Left lung (tissue), 10 donors: ENCODE measurements around the gene FRMD4A. TPM values are rescaled to one million over a fixed set of nuclear protein-coding genes. Genes with fewer than 3 reads are reported as not detected.

ENCODE experiments used
- ATAC-seq: fragments of 200-7000 bp; cut with Tn5 transposase; one replicate; pipeline ENCODE4 v1.9.1; 2020; ENCODE audit warnings: moderate library complexity
- DNase-seq, 4 donors: peaks; one replicate each; pipeline ENCODE4 v3.0.0-alpha.2; 2013 to 2020
- H3K27ac ChIP-seq, 2 donors: fragments of 200-600 bp; sonication (generic) in 1 of 2; one replicate each; pipeline versions ENCODE4 v1.5.0 to v1.8.0; 2020 to 2021
- H3K27me3 ChIP-seq, 2 donors: fragments of 200-600 bp; sonication (generic) in 1 of 2; one replicate each; pipeline versions ENCODE4 v1.5.0 to v1.8.0; 2020 to 2021
- H3K36me3 ChIP-seq, 2 donors: fragments of 200-600 bp; sonication (generic) in 1 of 2; one replicate each; pipeline versions ENCODE4 v1.5.0 to v1.8.0; 2020 to 2021
- H3K4me1 ChIP-seq, 2 donors: fragments of 200-600 bp; one replicate each; pipeline ENCODE4 v1.8.0; 2021
- H3K4me3 ChIP-seq, 2 donors: fragments of 200-600 bp; sonication (generic) in 1 of 2; one replicate each; pipeline versions ENCODE4 v1.5.0 to v1.8.0; 2020 to 2021; ENCODE audit warnings: mild to moderate bottlenecking in 1 of 2
- H3K9me3 ChIP-seq, 2 donors: fragments of 200-600 bp; sonication (generic) in 1 of 2; one replicate each; pipeline versions ENCODE4 v1.5.0 to v1.8.0; 2020 to 2021
- intact Hi-C, 2 donors: fragments of 100-400 bp; cut with DNase I; formaldehyde crosslinking; loops; one replicate each; pipeline versions ENCODE4 v1.11.2 to v1.14.2; 2022
- polyA plus RNA-seq, 6 donors: library from polyadenylated mRNA; unstranded; fragments of 120-200 nt; gene quantifications; one replicate each; pipeline ENCODE4 v1.2.1, GENCODE V29; 2013; ENCODE audit not compliant: insufficient read length in 6 of 6
- total RNA-seq, 2 donors: library from RNA; stranded (reverse); fragmentation: NEBNext Ultra II Directional; extraction: Animal tissue kit (Norgen Biotek cat#: 25700); gene quantifications; one replicate each; pipeline ENCODE4 v1.2.1, GENCODE V29; 2021
- TF ChIP-seq, protein P1 (sequence below), 2 donors: fragments of 200-600 bp; sonication (generic) in 1 of 2; IDR thresholded peaks; one replicate each; pipeline versions ENCODE4 v1.5.0 to v1.8.0; 2021; ENCODE audit warnings: antibody characterized with exemption in 2 of 2
- donor health status: DM: no; HTN: yes; CAD: no.
- donor health status: DM: no; HTN: no; CAD: no.

FRMD4A gene
- total and polyA plus RNA-seq, 8 donors = 33.9 to 62.8 (median 57.0) TPM

DNA sequence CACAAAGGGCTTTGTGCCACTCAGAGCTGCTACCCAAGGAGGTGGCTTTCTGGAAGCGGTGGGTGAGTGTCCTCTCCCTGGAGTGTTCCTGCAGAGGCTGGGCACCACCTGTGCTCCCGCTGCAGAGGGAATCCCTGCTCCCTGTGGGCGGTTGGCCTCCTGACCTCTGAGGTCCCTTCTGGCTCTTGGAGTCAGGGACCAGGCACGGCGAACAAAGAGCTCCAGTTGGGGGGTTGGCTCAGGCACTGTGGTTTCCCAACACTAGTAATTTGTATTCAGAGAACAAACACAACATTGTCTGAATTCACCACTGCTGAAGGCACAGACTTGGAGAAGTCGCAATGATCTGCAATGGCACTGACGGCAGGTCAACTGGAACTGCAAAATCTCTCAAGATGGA, 415.0 kb downstream of the FRMD4A start:
- TF ChIP-seq, protein P1, sequence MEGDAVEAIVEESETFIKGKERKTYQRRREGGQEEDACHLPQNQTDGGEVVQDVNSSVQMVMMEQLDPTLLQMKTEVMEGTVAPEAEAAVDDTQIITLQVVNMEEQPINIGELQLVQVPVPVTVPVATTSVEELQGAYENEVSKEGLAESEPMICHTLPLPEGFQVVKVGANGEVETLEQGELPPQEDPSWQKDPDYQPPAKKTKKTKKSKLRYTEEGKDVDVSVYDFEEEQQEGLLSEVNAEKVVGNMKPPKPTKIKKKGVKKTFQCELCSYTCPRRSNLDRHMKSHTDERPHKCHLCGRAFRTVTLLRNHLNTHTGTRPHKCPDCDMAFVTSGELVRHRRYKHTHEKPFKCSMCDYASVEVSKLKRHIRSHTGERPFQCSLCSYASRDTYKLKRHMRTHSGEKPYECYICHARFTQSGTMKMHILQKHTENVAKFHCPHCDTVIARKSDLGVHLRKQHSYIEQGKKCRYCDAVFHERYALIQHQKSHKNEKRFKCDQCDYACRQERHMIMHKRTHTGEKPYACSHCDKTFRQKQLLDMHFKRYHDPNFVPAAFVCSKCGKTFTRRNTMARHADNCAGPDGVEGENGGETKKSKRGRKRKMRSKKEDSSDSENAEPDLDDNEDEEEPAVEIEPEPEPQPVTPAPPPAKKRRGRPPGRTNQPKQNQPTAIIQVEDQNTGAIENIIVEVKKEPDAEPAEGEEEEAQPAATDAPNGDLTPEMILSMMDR (IDR thresholded peaks at IDR 0.05) = no peak
- DNase-seq (no peak), ATAC-seq (no peak)
- H3K27ac ChIP-seq = no peak overlapping the region
- no peaks in the 10 kb centered on the region for H3K4me1 ChIP-seq
- intact Hi-C loops = no loop called here
- H3K4me3 ChIP-seq = no peak overlapping the region
- no peaks in the 10 kb centered on the region for H3K36me3 ChIP-seq
- no peaks in the 10 kb centered on the region for H3K9me3 ChIP-seq
- no peaks in the 10 kb centered on the region for H3K27me3 ChIP-seq

DNA sequence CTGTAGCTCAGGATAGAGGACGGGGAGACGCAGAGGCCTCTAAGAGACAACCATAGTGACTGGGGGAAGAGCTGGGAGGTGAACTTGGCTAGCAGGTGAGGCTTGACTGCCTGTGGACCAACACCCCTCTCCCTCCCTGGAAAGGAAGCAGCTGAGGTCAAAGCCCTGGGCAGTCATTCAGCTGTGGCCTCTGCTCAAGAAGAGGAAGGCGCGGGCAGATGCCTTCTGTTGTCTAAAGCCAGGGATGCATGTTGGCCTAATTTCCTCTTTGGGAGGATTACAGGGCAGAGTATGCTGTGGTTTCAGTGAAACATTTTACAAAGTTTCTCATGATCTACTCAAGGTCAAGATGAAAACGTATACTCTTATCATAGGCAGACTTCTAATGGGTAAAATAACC, 416.8 kb downstream of the FRMD4A start:
- intact Hi-C loops = no loop called here
- peak; percentile 55 for ATAC-seq
- TF ChIP-seq, protein P1 (IDR thresholded peaks at IDR 0.05) = no peak
- Histone ChIP-seq H3K27ac (no peak overlapping the region), H3K4me3 (no peak overlapping the region), H3K27me3 (no peaks in the 10 kb centered on the region), H3K36me3 (no peaks in the 10 kb centered on the region), H3K9me3 (peaks cover 0 to 4% of the 10 kb centered on the region in 2 donors), H3K4me1 (no peaks in the 10 kb centered on the region)
- peak in 1 of 4 donors; percentile 45 for DNase-seq

DNA sequence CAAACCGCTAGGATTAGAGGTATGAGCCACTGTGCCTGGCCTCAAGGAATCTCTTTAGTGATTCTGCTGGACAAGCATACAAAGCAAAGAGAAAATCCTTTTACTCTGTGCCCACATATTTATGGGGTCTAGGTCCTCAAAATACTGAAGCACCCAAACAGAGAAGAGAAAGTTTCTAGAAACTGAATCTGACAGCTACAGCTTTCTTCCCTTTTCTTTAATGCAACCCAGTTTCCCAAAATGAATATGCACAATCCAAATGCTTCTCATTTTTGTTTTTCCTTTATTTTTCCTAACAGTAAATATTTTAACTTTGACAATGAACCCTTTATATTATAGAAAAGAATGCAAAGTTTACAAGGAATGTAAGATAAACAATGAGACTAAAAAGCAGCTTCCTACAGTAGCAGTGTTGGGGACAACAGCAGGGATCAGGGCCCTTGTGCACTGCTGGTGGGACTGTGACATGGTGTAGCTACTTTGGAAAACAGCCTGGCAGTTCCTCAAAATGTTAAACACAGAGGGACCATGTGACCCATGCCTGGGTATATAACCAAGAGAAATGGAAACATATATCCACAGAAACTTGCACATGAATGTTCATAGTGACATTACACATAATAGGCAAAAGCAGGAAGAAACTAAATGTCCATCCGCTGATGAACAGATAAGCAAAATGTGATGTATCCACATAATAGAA, 418.8 kb downstream of the FRMD4A start:
- DNase-seq (no peak), ATAC-seq (no peak)
- Histone ChIP-seq H3K4me1 (no peaks in the 10 kb centered on the region), H3K4me3 (no peak overlapping the region), H3K27me3 (no peaks in the 10 kb centered on the region), H3K9me3 (peaks cover 0 to 4% of the 10 kb centered on the region in 2 donors), H3K36me3 (no peaks in the 10 kb centered on the region), H3K27ac (peak overlapping the region in 1 of 2 donors; percentile 23)
- intact Hi-C loops = no loop called here
- TF ChIP-seq, protein P1 (IDR thresholded peaks at IDR 0.05) = no peak

DNA sequence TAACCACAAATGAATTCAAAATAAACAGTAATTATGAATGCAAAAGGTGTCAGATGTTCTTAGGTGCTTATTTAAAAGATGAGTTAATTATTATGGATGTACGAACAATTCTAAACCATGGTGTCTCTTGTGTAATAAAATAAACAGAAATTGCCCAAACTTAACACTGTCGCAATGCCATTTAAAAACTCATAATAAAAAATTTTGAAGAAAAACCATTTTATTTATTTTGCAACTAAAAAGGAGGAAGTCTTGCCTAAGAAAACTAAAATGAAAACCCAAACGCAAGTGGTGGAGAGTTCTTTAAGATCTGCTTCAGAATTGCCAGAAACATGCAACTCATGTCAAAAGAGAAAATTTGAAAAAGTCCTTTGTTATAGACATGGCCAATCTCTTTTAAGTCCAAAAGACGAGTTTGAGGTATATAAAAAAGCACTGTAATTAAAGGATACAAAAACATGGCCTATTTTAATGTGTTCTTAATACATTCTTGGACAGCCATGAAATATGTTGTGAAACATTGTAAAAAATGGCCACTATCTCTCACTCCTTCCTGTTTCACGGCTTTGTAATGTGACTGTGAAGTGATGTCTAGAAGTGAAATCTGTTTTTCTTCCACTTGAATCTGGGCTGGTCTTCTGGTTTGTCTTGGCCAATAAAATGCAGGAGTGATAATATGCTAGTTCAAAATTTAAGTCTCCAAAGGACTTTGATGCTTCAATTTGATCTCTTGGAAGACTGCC, 421.0 kb downstream of the FRMD4A start:
- Histone ChIP-seq H3K36me3 (no peaks in the 10 kb centered on the region), H3K27me3 (no peaks in the 10 kb centered on the region), H3K4me3 (no peak overlapping the region), H3K4me1 (no peaks in the 10 kb centered on the region), H3K9me3 (peaks cover 0 to 4% of the 10 kb centered on the region in 2 donors), H3K27ac (no peak overlapping the region)
- DNase-seq (no peak), ATAC-seq (peak; percentile 18)
- TF ChIP-seq, protein P1 (IDR thresholded peaks at IDR 0.05) = no peak
- intact Hi-C loops = no loop called here

DNA sequence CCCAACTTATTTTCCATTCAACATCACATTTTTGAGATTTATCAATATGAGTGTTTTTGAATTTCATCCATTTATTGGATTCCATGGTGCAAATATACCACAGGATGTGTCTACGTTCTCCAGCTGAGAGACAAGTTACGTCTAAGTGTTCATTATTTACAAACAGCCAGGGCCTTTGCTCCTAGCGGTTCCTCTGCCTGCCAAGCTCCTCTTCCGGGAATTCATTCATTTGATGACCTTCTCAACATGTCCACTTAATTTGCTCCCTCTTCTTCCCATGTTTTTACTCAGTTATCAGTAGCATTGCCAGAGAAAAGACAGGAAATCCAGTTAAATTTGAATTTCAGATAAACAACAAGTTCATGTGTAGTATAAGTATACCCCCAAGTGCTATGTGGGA, 422.2 kb downstream of the FRMD4A start:
- ATAC-seq (no peak), DNase-seq (no peak)
- H3K36me3 ChIP-seq = no peaks in the 10 kb centered on the region
- H3K4me1 ChIP-seq = no peaks in the 10 kb centered on the region
- no peaks in the 10 kb centered on the region for H3K27me3 ChIP-seq
- TF ChIP-seq, protein P1 (IDR thresholded peaks at IDR 0.05) = no peak
- H3K9me3 ChIP-seq = peaks cover 0 to 4% of the 10 kb centered on the region in 2 donors
- no peak overlapping the region for H3K27ac ChIP-seq
- intact Hi-C loops = no loop called here
- H3K4me3 ChIP-seq = no peak overlapping the region
